GM23248 (cell line): ENCODE results near the gene ATG16L2.
"Not testable (repeated sequence)": the region's sequence is repeated elsewhere in the genome, so short reads cannot be mapped to it uniquely, and the experiment has no call there.

Experiments used
- EZH2 ChIP-seq: fragments of 200-600 bp; sonication (generic); IDR thresholded peaks from 2 replicates; pipeline ENCODE4 v1.6.1; 2018; ENCODE audit warnings: antibody characterized with exemption, mild to moderate bottlenecking; ENCODE audit not compliant: insufficient read depth, poor library complexity, severe bottlenecking
- EZH2phosphoT487 ChIP-seq: fragments of 200-600 bp; sonication (generic); IDR thresholded peaks from 2 replicates; pipeline ENCODE4 v1.6.1; 2018; ENCODE audit warnings: antibody characterized with exemption, moderate library complexity, mild to moderate bottlenecking, low read depth; ENCODE audit not compliant: insufficient read depth

DNA sequence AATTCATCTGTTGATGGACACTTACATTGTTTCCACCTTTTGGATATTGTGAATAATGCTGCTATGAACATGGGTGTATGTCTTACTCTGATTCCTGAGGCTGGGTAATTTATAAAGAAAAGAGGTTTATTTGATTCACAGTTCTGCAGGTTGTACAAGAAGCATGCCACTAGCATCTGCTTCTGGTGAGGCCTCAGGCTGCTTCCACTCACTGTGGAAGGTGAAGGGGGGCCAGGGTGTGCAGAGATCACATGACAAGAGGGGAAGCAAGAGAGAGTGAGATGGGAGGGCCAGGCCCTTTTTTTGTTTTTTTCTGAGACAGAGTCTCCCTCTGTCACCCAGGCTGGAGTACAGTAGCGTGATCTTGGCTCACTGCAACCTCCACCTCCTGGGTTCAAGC is 7.8 kb upstream of the ATG16L2 start:
- not testable (repeated sequence) for TF ChIP-seq EZH2phosphoT487, EZH2
